KBM-7 (cell line): ENCODE results near the gene MCRIP2.
A peak's percentile ranks its signal among the peaks of the same experiment; 100 is the strongest.

Experiments
- DNase-seq: peaks from one replicate; pipeline ENCODE4 v3.0.0-alpha.2; 2015
- in situ Hi-C: fragments of 300-500 bp; cut with MboI; formaldehyde crosslinking; loops from 2 replicates; pipeline ENCODE4 v1.14.3; 2020; ENCODE audit warnings: low sequenced_read_pairs, low pct_unique_long_range_greater_than_20kb, mixed read lengths

Gene MCRIP2

DNA sequence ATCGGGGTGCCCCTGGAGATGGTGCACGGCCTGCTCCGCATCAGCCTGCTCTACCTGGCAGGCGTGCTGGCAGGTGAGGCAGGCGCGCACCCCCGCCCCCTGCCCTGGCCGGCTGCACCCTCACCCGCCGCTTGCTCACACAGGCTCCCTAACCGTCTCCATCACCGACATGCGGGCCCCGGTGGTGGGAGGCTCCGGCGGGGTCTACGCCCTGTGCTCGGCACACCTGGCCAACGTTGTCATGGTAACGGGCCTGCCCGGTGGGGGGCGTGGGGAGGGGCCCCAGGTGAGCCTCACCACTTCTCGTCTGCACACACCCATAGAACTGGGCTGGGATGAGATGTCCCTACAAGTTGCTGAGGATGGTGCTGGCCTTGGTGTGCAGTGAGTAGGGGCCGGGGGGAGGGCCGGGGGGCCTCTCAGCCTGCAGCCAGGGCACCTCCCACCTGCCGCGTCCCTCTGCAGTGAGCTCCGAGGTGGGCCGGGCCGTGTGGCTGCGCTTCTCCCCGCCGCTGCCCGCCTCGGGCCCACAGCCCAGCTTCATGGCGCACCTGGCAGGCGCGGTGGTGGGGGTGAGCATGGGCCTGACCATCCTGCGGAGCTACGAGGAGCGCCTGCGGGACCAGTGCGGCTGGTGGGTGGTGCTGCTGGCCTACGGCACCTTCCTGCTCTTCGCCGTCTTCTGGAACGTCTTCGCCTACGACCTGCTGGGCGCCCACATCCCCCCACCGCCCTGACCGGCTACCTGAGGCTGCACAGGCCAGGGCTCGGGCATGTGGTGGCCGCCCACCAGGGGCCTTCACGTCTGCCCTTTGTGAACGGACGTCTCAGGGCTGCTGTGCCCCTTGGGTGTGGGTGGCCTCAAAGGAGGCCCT, 35.9 kb downstream of the MCRIP2 start:
- DNase-seq: no peak
- in situ Hi-C loops: no loop called here

- DNase-seq: no peak
- in situ Hi-C loops: no loop called here
Measured at GRCh38 chr16:678209-678857, 36.7 kb downstream of the MCRIP2 start.

DNA sequence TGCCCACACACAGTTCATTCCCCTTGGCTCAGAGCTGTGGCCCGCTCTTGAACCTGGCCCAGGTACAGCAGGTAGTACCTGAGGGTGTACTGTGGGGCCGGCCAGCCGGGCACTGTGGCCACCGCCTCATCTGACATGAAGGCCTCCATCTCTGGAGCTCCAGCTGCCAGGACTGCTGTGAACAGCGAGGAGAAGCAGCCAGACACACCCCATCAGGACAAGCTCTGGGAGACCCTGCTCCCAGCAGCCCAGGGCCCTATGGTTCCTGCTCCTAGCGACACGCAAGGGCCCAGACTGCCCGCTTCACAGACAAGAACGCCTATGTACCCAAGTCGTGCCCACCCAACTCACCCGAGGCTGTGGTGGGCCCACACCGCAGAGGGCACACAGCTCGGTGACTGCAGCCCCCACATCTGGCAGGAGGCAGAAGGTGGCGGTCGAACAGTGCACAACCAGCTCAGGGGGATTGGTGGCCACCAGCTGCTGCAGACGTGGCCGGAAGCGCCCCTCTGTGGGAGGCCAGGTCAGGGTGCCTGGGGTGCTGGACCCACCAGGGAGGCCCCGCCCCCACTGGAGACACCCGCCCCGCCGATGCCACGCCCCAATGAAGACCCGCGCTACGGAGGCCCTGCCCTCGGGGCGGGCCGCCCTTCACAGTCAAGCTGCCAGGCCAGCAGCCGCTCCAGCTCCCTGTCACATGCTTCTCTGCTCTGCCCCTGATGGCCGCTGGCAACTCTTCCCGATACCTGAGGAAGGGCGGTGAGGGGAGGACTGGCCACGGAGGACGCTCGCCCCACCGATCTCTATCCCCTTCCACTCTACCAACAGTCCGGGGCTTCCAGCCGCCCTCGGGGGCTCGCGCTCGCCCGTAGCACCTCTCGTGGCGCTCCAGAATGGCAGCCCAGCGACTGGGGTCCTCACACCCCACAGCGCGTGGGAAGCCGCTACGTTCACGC, 37.5 kb downstream of the MCRIP2 start:
- DNase-seq: peak; percentile 55
- in situ Hi-C loops: no loop called here

- in situ Hi-C loops: no loop called here
- DNase-seq: peak; percentile 83
Measured at GRCh38 chr16:679814-680624, 38.4 kb downstream of the MCRIP2 start, which contains the start of gene STUB1. STUB1 (plus strand) TSS chr16:680410; CDS start chr16:680526, 116 bp downstream.

GRCh38 chr16:680625-680945, 39.0 kb downstream of the MCRIP2 start:
- no peak for DNase-seq
- in situ Hi-C loops: no loop called here

GRCh38 chr16:680967-681745, 39.5 kb downstream of the MCRIP2 start:
- peak; percentile 49 for DNase-seq
- in situ Hi-C loops: no loop called here

- DNase-seq: no peak
- in situ Hi-C loops: no loop called here
Measured at GRCh38 chr16:681746-682427, 40.3 kb downstream of the MCRIP2 start.

GRCh38 chr16:682493-683395, 41.1 kb downstream of the MCRIP2 start:
- DNase-seq: no peak
- in situ Hi-C loops: no loop called here

DNA sequence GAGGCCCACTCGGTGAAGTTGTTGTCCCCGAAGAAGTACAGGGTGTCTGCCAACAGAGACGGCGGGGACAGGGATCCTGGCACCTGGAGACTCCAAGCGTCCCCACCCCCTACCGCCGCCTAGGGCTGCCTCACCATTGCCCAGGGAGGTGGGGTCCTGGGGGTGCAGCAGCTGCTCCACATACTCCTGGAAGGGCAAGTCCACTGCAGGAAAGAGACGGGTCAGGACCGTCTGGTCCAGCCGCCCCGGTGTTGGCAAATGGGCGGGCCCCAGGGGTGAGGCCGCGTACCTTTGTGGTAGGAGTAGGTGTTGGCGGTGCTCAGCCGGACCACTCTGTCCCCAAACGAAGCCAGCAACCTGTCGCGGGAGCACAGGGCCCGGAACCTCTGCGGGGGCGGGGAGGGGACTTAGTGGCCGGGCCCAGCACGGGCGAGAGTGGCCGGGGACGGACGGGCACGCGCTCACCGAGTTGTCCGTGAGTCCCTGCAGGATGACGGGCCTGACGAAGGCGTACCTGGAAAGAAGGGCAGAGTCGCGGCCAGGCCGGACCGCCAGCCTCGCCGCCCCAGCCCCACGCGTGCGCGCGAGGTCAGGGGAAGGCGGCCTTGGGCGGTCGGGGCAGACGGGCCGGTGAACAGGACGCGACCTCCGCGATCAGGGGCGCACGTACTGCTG, 41.9 kb downstream of the MCRIP2 start:
- in situ Hi-C loops: no loop called here
- DNase-seq: no peak

GRCh38 chr16:684071-684794, 42.6 kb downstream of the MCRIP2 start, which contains the start of gene JMJD8:
JMJD8 (minus strand) TSS chr16:684334; CDS start chr16:684319, 15 bp downstream.
- in situ Hi-C loops: no loop called here
- DNase-seq: peak; percentile 96

DNA sequence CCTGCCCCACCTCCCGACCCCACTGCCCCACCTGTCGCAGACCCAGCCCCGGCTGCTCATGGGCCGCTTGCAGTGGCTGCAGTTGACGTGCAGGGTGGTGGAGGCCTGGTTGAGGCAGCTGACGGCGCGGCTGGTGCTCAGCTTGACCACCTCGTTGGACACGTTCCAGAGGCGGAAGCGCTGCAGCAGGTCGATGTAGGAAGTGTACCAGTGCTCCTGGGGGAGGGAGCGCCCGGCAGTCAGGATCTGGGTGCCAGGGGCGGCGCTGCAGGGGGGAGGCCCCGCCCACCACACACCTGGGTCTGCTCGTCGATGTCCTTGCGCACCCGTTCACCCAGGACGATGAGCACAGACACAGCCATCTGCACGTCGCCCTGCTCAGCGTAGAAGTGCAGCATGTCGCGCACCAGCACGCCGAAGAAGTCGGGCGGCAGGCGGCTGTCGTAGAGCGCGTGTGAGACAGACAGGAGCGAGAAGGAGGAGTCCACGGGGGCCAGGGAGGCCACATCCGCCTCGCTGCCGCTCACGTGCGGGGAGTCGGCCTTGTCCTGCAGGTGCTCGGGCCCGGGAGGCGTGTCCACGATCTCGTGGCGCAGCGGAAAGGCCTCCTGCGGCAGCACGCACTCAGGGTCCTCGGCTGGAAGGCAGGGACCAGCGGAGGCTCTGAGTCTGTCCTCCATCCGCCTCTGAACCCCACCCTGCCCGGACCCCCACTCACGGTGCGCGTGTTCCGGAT, 43.5 kb downstream of the MCRIP2 start:
- DNase-seq: no peak
- in situ Hi-C loops: no loop called here

DNA sequence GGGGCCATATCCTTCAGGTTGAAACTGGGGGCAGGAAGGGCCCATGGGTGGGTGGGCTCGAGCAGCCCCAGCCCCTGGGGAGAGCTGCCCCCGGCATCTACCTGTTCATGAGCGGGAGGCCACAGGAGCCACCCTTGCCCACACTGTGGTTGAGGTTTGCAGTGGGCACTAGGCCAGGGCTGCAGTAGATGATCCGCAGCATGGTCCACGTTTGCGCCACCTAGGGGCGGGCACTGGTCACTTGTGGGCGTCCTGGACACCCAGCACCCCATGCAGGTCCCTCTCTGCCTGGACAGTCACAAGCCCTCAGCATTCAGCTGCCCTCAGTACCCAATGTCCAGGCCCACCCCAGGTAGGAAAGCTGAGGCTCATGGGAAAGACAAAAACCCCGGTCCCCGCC, 44.3 kb downstream of the MCRIP2 start:
- no peak for DNase-seq
- in situ Hi-C loops: no loop called here

DNA sequence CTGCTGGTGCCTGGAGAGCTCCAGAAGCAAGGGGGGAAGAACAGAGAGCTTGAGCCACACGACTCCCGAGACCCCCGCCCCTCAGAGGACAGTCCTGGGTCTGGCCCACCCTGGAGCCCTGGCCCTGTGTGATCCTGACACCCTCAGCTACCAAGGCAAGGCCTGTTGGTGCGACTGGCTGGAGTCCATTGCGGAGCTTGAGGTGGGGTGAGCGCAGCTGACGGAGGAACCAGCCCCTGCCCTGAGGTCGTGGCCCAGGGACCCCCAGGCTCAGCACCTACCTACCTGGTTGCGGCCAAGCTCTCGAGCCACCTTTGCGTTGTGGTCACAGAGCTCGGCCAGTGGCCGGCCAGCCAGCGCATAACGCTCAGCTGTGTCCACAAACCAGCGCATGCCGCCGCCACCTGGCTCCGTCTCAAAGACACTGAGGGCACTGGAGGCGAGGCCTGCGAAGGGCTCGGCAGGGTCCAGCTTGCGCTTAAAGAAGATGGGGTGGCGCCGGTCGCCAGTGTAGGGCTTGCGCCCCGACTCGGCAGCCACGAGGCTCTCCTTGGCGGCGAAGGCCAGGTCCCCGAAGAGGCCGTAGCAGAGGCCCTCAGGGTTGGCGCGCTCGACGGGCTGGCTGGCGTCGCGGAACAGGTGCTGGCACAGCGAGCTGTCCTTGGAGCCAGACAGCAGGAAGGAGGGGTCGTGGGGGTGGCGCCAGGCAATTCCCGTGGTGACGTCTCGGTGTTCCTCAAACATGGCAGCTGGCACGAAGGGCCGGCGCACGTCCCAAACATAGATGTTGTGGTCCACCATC, 45.0 kb downstream of the MCRIP2 start:
- in situ Hi-C loops: no loop called here
- DNase-seq: no peak

DNA sequence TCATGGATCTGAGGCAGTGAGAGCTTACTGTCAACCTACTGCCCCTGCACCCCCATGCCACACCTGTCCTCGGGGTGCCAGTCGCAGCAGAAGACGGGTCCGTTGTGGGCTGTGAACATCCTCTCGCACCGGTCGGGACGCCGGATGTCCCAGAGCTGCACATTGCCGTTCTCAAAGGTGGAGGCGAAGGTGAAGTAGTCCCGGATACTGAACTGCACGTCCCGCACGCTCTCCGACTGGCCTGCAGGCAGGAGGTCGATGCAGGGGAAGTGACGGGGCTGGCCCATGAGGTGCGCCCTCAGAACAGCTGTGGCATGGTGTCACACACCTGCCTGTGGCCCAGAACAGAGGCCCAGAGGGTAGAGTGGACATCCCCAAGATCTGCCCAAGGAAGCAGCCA, 45.9 kb downstream of the MCRIP2 start:
- in situ Hi-C loops: no loop called here
- DNase-seq: no peak
